Ectodermal cell (in vitro differentiated cells): ENCODE results near the gene RPTOR.

Experiments used
- H3K27ac ChIP-seq: 2 replicates; pipeline ENCODE4 v1.7.0; 2013; ENCODE audit warnings: mild to moderate bottlenecking, low read depth, low read length; ENCODE audit not compliant: insufficient read depth, poor library complexity, severe bottlenecking
- H3K27me3 ChIP-seq: 2 replicates; pipeline ENCODE4 v1.7.0; 2013; ENCODE audit warnings: mild to moderate bottlenecking, low read length; ENCODE audit not compliant: insufficient read depth, control insufficient read depth, poor library complexity, severe bottlenecking
- H3K36me3 ChIP-seq: one replicate; pipeline ENCODE4 v1.7.0; 2013; ENCODE audit warnings: low read length; ENCODE audit not compliant: control insufficient read depth, insufficient read depth
- H3K4me1 ChIP-seq: one replicate; pipeline ENCODE4 v1.7.0; 2013; ENCODE audit warnings: low read length; ENCODE audit not compliant: control insufficient read depth, insufficient read depth
- H3K4me3 ChIP-seq: 2 replicates; pipeline ENCODE4 v1.7.0; 2013; ENCODE audit warnings: low read depth, low read length, control low read depth; ENCODE audit not compliant: insufficient read depth
- H3K9me3 ChIP-seq: 2 replicates; pipeline ENCODE4 v1.7.0; 2013; ENCODE audit warnings: mild to moderate bottlenecking, low read length, moderate library complexity; ENCODE audit not compliant: control insufficient read depth
- WGBS, 2 experiments: methylation state at CpG; one replicate each; pipeline ENCODE4 v1.1.7; 2013; ENCODE audit warnings: missing lambda C conversion rate in 2 of 2; 5-methylcytosine and 5-hydroxymethylcytosine counted together

Gene RPTOR

DNA sequence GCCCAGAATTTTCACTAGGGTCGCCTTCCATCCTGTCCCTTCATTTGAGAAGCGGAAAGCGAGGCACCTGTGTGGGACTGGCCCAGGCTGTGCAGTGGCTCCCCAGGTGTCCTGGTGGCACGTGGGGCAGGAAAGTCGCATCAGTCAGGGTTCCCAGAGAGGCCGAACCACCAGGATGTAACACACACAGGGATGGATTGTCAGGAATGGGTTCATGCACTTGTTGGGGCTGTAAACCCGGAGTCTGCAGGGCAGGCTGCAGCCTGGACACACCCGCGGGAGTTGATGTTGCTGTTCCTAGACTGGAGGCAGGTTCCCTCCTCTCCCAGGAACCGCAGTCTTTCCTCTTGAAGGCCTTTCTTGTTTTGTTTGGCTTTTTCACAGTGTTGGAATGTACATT, 30.7 kb upstream of the RPTOR start:
- H3K4me1 ChIP-seq = no peaks in the 10 kb centered on the region
- H3K27me3 ChIP-seq = peaks cover 25% of the 10 kb centered on the region
- no peak overlapping the region for H3K27ac ChIP-seq
- H3K36me3 ChIP-seq = no peaks in the 10 kb centered on the region
- H3K4me3 ChIP-seq = no peak overlapping the region
- no peaks in the 10 kb centered on the region for H3K9me3 ChIP-seq
- 77% methylated on average over 9 to 10 of the region's 10 CpGs for WGBS, 2 experiments

DNA sequence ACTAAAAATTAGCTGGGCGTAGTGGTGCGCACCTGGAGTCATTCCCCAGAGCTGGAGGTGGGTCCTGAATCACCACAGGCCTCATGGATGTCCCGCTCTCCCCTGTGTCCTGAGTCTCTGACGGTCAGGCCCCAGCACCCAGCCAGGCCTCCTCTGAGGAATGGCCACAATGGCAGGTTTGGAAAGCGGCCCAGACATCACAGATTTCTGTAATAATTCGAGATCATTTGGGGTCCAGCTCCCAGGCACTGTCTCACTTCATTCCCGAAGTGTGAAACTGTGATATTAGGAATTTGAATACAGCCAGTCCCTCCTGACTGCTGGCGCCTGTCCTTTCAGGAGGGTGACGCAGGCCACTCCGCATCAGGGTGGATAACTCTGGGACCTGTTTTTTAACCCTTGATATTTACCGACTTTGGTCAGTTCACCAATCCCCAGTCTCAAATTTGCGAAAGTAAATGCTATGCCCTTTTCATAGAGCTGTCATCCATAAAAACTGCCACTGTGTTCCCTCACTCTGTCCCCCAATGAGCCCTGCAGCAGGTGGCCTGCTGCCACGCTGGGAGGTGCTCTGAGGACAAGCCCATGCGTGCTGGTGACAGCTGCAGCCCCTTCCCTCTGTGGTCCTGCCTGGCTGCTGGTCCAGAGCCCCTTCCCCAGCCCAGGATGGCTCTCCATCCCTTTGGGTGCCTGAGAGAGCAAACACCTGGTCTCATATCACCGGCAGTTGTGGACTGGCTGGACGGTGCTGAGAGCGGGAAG, 28.3 kb upstream of the RPTOR start:
- no peak overlapping the region for H3K4me3 ChIP-seq
- H3K27me3 ChIP-seq = peaks cover 14% of the 10 kb centered on the region
- H3K27ac ChIP-seq = no peak overlapping the region
- H3K4me1 ChIP-seq = no peaks in the 10 kb centered on the region
- no peaks in the 10 kb centered on the region for H3K36me3 ChIP-seq
- no peaks in the 10 kb centered on the region for H3K9me3 ChIP-seq
- 89% methylated on average over 17 of the region's 17 CpGs for WGBS, 2 experiments

DNA sequence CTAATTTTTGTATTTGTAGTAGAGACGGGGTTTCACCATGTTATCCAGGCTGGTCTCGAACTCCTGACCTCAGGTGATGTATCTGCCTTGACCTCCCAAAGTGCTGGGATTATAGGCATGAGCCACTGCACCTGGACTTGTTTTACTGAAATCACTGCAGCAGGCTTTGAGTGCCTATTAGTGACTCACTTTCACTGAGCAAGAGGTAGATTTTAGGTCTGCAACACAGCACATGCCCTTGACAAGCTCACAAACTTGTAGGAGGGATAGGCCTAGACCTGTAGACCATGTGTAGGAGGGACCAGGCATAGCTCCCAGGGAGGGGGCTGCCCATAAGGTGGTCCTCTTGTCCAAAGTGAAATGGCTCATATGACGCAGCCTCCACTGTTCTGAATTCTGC, 27.0 kb upstream of the RPTOR start:
- no peaks in the 10 kb centered on the region for H3K9me3 ChIP-seq
- no peak overlapping the region for H3K4me3 ChIP-seq
- H3K27me3 ChIP-seq = peaks cover 8% of the 10 kb centered on the region
- H3K36me3 ChIP-seq = no peaks in the 10 kb centered on the region
- 87 to 95% methylated on average over 3 of the region's 3 CpGs for WGBS, 2 experiments
- no peaks in the 10 kb centered on the region for H3K4me1 ChIP-seq
- no peak overlapping the region for H3K27ac ChIP-seq

DNA sequence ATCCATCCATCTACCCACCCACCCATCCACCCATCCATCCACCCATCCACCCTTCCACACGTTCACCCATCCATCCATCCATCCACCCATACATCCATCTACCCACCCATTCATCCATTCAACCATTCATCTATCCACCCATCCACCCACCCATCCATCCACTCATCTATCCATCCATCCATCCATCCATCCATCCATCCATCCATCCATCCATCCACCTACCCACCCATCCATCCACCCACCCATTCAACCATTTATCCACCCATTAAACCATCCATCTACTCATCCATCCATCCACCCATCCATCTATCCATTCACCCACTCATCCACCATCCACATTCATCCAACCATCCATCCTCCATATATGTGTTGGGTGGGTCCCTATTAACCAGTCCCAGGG, 26.2 kb upstream of the RPTOR start:
- Histone ChIP-seq H3K27ac (no peak overlapping the region), H3K4me3 (no peak overlapping the region), H3K9me3 (no peaks in the 10 kb centered on the region), H3K36me3 (no peaks in the 10 kb centered on the region), H3K27me3 (peaks cover 8% of the 10 kb centered on the region), H3K4me1 (no peaks in the 10 kb centered on the region)
- 72 to 80% methylated on average over 1 of the region's 1 CpG for WGBS, 2 experiments

- H3K9me3 ChIP-seq = no peaks in the 10 kb centered on the region
- H3K27me3 ChIP-seq = peaks cover 8% of the 10 kb centered on the region
- no peaks in the 10 kb centered on the region for H3K4me1 ChIP-seq
- no peak overlapping the region for H3K27ac ChIP-seq
- H3K4me3 ChIP-seq = no peak overlapping the region
- 83 to 85% methylated on average over 7 of the region's 7 CpGs for WGBS, 2 experiments
- H3K36me3 ChIP-seq = no peaks in the 10 kb centered on the region
Observed at GRCh38 chr17:80519091-80519781, 25.4 kb upstream of the RPTOR start.

GRCh38 chr17:80520810-80521455, 23.7 kb upstream of the RPTOR start:
- Histone ChIP-seq H3K36me3 (no peaks in the 10 kb centered on the region), H3K4me3 (no peak overlapping the region), H3K27me3 (peaks cover 3% of the 10 kb centered on the region), H3K4me1 (no peaks in the 10 kb centered on the region), H3K9me3 (no peaks in the 10 kb centered on the region), H3K27ac (no peak overlapping the region)
- WGBS, 2 experiments = 73 to 76% methylated on average over 10 of the region's 10 CpGs

DNA sequence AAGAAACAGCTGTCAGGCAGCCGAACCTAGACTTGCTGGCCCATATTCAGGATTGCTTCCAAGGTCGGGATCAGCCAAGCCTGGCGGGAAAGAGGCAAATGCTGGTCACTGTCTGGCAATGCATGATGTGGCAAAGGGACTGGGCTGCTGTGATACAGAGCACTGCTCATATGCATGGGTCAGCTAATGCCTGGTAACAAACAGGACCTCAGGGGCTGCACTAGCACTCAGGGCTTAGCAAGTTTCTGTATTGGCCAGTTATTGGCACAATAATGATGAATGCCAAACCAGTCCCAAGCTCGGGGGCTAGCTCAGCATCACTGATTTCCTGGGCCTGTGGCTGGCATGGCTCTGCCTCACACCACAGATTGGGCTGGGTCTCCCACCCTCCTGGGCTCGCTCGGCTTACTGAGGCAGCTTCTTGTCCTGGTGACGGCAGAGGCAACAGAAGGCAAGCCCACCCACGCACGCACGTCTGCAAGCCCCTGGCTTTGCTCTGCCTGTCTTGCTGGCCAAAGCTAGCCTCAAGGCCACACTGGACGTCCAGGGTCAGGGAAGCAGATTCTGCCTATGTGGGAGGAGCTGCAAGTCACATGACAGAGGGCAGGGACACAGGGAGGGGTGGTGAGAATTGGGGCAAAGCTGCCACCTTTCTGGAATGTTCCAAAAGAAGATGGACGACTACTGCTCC, 21.4 kb upstream of the RPTOR start:
- Histone ChIP-seq H3K4me3 (no peak overlapping the region), H3K4me1 (no peaks in the 10 kb centered on the region), H3K9me3 (no peaks in the 10 kb centered on the region), H3K36me3 (no peaks in the 10 kb centered on the region), H3K27ac (no peak overlapping the region), H3K27me3 (peaks cover 3% of the 10 kb centered on the region)
- WGBS, 2 experiments = 91% methylated on average over 12 of the region's 12 CpGs

GRCh38 chr17:80523956-80524712, 20.5 kb upstream of the RPTOR start:
- no peak overlapping the region for H3K4me3 ChIP-seq
- no peaks in the 10 kb centered on the region for H3K36me3 ChIP-seq
- H3K9me3 ChIP-seq = no peaks in the 10 kb centered on the region
- 85 to 87% methylated on average over 16 of the region's 16 CpGs for WGBS, 2 experiments
- H3K27ac ChIP-seq = no peak overlapping the region
- no peaks in the 10 kb centered on the region for H3K4me1 ChIP-seq
- no peaks in the 10 kb centered on the region for H3K27me3 ChIP-seq

DNA sequence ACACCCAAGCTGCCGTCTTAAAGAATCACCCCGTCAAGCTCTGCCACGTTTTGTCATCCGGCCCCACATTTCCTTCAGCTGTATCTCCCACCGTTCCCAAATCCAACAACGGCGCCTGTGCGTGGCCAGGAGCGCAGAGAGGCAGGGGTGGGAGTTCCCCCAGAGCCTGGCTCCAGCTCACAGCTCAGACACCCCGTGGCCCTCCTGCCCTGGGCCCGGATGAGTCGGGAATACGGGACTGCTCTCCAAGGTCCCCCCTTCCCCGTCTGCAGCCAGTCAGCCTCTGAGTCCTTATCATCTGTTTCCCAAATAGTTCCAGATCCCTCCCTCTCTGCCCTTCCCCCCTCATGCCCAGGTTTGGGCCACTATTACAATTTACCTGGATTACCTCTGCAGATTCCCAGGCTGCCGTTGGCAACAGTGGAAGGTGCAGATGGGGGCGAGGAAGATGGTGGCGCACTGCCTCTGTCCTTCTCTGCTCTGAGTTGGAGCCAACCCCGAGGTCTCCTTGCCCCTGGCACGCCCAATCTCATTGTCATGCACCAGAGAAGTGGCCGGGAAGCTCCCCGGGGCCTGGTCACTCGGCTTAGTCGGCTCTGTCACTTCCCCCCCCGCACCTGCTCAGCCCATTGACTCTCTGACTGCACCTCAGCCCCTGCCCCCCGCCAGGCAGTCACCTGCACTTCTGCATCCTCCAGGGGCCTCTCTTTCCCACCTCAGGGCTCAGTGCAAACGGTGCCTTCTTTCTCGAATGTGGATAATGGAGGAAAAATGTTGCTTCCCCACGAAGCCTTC, 18.3 kb upstream of the RPTOR start:
- no peaks in the 10 kb centered on the region for H3K4me1 ChIP-seq
- 58 to 65% methylated on average over 28 of the region's 28 CpGs for WGBS, 2 experiments
- no peaks in the 10 kb centered on the region for H3K36me3 ChIP-seq
- H3K4me3 ChIP-seq = no peak overlapping the region
- no peaks in the 10 kb centered on the region for H3K9me3 ChIP-seq
- no peaks in the 10 kb centered on the region for H3K27me3 ChIP-seq
- no peak overlapping the region for H3K27ac ChIP-seq
